Activated T-cell treated with anti-CD3 and anti-CD28 coated beads, Interleukin-2, amount 50 U/mL, for 48 hours (primary cell): ENCODE data around the gene COPRS.
A peak's percentile ranks its signal among the peaks of the same experiment; 100 is the strongest.

Experiments used
- DNase-seq, 2 experiments: peaks; one replicate each; pipeline ENCODE4 v3.0.0-alpha.2; 2020

The COPRS gene, protein sequence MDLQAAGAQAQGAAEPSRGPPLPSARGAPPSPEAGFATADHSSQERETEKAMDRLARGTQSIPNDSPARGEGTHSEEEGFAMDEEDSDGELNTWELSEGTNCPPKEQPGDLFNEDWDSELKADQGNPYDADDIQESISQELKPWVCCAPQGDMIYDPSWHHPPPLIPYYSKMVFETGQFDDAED

DNA sequence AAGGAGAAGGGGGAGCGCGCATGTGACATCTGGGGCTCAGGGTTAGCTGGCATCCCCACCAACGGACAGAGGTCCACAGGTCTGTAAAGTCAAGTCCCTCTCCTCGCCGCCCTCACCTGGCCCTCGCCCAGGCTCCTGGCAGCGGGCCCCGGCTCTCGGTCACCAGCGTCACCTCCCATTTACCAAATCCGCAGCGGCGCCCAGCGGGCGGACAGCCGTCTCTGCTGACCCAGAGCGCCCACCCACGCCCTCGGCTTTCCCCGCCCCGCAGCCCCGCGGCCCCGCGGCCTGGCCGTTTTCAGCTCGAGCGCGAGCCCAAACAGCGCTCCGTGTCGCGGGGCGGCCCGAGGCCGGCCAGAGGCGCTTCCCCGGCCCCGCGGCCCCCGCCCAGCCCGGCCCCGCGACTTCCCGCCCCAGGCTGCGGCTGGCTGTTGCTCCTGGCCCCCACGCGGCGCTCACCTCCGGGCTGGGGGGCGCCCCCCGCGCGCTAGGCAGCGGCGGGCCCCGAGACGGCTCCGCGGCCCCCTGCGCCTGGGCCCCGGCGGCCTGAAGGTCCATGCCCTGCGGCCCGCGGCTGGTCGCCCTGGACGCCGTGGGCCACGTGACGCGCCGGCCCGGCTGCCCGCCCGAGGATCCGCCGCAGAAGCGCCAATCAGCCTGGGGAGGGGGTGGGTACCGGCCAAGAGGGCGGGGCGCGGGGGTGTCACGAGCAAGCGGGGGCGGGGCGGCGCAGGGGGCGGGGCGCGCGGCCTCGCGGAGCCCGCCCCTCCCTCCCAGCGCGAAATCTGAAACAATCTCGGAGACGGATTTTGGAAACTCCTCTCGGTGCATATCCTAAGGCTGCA, at the start of gene COPRS:
TSS of gene COPRS (minus strand) at position 603 of the 845 bp plus-strand sequence. CDS start at position 558, 45 bp downstream.
- DNase-seq, result peak; percentile 82 to 86

DNA sequence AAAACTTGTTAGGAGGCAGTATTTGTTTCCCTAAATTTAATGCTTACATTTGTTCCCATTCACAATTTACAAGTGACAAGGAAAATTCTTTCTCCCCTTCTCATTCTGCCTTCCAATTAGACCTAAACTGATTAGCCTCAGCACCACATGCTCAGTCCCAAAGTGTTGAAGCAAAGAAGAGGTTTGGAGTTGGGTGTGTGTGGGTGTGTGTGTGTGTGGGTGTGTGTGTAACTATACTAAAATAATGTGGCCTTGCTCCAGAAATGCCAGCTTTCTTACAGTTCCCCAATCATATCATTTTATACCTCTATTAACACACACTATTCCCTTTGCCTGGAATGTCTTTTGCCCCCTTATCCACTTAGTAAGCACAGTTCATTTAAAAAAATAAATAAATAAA, 49.3 kb upstream of the COPRS start:
- DNase-seq, result no peak

DNA sequence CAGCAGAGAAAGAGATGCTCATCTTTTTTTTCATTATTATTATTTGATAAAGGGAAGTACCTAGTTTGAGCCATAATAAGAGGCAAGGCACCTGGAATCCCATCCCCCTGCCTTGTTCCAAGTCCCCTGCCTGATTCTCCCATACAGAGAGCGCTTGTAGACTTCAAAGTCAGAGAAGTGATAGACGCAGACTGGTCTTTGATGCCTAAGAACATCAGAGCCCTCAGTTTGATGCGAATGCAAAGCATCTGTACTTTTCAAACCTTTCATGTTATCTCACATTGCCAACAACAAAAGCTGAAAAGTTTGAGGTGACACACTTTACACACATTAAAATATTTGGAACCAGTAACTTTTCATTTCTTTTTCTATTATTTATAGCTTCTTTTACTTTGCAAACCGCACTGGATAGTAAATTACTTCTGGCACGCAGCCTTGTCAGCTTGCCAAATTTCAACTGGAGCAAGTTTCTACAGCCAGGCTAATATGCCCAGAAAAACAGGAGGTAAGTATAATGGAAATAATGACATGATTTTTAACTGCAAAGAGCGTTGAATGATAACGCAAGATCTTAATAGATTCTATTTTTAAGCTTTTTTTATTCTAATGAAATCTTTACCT, 48.4 kb upstream of the COPRS start:
- DNase-seq, result no peak

DNA sequence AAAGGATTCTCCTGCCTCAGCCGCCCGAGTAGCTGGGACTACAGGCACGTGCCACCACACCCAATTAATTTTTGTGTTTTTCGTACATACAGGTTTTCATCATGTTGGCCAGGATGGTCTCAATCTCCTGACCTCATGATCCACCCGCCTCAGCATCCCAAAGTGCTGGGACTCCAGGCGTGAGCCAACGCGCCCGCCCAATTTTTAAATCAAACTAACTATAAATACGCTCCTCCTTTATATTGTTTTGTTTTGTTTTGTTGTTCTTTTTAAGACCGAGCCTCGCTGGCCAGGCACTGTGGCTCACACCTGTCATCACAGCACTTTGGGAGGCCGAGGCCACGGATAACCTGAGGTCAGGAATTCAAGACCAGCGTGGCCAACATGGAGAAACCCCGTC, 44.4 kb upstream of the COPRS start:
- no peak for DNase-seq

DNA sequence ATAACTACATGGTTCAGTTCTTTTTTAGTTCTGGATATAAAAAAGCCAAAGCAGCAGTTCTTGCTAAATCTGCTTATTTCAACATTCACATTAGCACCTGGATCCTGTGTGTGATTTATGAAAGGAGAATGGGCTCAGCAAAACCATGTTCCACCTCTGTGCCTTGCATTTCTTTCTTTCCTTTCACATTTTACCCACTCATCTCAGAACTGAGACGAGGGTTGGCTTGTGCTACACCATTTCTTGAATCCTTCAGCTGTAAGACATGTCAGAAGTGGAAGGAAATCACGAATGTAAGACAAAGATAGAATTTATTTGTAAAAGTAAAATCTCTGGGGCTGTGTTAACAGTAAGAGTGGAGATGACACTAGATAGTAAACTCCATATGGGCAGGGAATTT, 43.6 kb upstream of the COPRS start:
- DNase-seq, result no peak

DNA sequence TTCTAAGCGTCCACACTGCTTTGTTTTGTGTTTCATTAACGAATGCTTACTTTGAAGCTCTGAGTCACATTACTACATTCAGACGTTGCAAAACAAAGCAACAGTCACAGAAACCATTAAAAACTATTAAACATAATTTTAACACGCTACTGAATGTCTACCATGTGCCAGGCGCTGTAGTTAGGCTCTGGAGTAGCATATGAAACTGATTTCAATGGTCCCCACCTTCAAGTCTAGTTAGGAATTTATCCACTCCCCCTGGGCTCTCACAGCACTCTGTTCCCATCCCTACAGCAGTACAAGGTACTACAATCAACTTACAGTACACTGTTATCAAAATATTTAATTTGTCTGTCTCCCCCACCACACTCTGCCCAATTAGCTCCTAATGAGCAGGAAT, 41.8 kb upstream of the COPRS start:
- DNase-seq, result no peak

DNA sequence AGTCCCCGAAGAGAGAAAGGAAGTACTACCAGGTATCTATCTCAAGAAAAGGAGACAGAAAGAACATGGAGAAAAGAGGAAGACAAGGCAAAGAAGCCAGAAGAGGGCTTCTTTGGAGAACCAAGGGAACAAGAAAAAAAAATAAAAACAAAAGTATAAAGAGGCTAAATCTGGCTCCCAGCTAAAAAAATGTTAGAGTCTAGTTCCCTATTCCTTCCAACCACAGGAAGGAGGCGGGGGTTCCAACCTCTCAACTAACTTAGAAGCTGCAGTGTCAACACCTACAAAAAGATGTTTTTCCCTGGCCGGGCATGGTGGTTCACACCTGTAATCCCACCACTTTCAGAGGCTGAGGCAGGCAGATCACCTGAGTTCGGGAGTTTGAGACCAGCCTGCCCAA, 29.1 kb upstream of the COPRS start:
- no peak for DNase-seq

DNA sequence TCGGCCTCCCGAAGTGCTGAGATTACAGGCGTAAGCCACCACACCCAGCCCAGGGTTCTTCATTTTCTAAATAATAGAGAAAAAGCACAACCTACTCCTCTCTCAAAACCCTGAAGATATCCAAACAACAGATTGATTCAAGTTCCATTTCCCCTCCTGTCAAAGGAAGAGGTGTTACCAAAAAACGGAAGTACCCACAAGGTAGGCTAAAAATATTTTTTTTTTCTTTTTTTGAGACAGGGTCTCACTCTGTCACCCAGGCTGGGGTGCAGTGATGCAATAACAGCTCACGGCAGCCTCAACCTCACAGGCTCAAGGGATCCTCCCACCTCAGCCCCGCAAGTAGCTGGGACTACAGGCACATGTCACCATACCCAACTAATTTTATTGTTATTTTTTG, 23.5 kb upstream of the COPRS start:
- DNase-seq, result no peak

DNA sequence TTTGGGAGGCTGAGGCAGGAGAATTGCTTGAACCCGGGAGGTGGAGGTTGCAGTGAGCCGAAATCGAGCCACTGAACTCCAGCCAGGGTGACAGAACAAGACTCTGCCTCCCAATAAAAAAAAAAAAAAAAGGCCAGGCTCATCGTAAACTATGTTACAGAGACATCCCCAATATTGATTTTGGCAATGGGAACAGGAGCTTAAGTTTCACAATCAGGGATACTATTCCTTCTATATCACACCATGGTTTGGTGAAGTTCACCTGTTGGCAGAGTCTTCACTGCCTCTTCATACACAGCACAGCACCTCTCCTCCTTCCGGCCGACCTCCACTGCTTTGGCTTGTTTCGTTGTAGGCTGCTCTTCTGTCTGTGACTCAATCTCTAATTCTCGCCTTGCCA, 21.3 kb upstream of the COPRS start:
- no peak for DNase-seq

DNA sequence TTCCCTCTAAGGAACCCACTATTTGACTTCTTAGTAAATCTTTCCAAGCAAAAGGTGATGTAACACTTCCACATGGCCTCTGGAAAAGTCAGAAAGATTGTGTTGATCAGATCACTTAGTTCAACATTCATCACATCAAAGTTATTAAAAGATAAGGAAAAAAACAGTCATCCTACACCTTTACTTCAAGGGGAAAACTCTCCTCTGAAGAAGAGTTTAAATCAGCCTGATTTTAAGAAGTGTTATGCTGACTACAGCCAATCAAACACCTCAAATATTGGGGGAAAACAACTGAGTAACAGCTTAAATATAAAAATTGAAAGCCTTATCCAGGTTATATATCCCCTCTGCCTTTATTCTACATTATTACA, 19.6 kb upstream of the COPRS start:
- DNase-seq, result no peak

DNA sequence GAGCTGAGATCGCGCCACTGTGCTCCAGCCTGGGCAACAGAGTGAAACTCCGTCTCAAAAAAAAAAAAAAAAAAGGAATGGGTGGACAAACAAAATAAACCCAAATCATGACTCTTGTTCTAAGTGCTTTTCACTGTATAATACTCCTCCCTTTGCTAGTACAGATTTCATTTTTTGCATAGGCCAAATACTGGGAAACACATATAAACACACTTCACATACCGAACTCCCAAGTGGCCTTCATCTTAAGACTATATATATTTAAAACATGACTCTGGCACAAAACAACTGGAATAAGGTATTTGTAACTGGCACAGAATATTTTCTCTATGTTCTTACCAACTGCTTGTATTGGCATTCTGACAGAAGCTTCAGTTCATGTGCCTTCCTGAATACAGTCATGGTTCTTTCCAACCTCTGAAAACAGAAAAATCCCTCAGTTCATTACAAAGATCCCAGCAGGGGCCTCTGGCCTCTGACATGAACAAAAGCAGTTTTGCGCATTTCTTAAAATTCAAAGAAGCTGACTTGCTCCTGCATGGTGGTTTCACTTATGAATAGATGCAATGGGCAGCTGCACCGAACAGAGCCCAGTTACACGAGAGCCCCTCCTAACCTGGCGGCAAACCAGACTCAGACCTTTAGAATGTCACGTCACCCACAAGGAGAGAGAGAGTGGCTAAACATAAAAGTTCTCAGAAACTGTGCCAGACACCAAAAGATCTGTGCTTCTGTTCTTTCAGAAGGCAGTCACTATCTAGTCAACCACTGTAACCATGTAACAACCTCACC, 19.1 kb upstream of the COPRS start:
- peak; percentile 55 to 64 for DNase-seq

DNA sequence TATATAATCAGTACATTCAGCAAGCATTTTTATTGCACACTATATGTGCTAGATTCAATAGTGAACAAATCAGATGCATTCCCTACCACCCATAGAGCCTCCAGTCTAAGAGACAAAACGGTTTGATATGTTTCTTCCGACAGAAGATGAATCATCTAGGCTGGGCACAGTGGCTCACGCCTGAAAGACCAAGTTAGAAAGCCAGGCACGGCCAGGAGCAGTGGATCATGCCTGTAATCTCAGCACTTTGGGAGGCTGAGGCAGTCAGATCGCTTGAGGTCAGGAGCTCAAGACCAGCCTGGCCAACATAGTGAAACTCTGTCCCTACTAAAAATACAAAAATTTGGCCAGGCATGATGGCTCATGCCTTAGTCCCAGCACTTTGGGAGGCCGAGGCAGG, 18.3 kb upstream of the COPRS start:
- no peak for DNase-seq

DNA sequence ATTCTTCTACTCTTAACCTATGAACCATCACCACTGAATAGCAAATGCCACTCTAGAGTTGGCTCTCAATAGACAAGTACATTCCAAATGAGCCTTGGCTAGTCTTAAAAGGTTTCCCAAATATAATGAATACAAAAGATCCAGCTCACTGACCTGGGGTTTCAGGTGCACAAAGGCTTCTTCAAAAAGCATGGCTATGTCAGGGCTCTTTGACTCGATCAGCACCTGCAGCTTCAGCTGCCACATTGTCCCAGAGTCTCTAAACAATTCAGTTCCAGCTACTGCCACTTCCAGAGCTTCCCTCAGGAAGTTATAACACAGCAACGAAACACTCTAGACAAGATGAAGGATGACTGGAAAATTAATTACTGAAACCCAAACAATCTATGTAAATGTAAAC, 16.0 kb upstream of the COPRS start:
- DNase-seq, result no peak

DNA sequence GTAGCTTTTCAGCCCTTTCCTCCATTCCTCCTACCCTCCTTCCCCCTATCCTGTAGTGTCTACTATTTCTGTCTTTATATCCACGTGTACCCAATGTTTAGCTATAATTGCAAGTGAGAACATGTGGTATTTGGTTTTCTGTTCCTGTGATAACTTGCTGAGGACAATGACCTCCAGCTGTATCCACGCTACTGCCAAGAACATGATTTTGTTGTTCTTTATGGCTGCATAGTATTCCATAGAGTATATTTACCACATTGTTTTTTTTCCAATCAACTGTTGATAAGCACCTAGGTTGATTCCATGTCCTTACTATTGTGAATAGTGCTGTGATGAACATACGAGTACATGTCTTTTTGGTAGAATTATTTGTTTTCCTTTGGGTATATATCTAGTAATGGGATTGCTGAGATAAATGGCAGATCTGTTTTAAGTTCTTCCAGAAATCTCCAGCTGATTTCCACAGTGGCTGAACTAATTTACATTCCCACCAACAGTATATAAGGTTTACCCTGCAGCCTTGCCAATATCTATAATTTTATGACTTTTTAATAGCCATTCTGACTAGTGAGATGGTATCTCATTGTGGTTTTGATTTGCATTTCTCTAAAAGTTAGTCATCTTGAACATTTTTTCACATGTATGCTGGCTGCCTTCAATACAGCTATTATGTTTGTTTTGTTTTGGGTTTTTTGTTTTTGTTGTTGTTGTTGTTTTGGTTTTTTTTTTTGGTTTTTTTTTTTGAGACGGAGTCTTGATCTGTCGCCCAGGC, 10.9 kb upstream of the COPRS start:
- no peak for DNase-seq

DNA sequence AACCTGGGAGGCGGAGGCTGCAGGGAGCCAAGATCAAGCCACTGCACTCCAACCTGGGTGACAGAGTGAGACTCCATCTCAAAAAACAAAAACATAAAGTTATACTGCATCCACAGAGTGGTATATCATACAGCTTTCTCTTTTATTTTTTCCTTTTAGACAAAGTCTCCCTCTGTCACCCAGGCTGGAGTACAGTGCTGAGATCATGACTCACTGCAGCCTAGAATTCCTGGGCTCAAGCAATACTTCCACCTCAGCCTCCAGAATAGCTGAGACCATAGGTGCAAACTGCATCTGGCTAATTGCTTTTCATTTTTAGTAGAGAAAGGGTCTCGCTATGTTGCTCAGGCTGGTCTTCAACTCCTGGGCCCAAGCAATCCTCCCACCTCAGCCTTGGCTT, 10.0 kb upstream of the COPRS start:
- DNase-seq, result no peak

DNA sequence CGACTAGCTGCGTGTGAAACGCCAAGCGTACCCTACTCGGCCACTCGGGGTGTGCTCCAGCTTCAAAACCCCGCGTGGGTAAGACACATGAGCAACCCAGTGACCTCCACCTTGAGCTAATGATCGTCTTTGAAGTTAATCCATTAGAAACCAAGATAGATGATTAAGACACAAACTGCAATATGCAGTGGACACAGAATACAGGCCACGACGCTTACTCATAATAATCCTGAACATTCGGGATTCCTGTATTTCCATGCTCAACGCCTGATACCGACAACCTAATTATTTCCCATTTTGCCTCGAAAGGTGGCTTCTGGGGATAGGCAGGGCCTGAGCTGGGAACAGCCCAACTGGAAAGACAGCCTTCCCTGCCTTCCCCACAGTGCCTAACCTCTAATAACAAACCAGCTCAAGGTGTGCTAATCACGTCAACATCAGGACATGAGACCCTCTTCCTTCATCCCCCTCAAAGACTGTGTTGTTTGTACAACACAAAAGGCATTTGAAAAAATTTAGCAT, 504 bp upstream of the COPRS start:
- DNase-seq, result no peak

DNA sequence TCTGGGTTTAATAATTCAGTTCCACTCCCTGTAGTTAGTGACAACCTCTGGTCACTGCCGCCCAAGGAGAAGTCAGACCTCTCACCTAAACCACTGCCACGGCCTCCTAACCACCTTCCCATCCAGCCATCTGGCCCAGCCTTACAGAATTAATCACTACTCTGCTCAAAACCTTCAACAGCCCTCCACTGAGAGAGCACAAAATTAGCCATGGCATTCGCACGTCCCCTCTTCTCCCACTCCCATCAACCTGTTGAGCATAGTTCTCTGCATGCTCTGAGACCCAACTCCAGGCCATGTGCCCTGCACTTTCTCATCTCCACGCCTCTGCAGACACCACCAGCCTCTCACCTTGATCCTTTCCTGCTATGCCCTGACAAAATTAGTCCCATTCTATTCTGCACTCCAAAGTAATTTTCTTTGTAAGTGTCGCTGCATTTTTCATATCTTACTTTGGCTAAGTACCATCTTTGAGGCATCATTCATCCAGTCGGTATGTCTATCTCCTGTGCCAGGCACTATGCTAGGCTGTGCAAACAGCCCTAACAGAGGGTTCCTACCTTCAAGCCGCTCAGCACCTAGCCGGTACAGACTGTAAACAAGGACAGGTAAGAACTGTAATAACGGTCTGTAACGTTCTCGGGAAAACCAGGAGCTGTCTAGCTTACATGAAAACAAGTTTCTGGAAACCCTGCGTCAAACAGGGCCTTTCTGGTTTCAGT, 963 bp downstream of the COPRS start:
- peak in 1 of 2 experiments; percentile 22 for DNase-seq

DNA sequence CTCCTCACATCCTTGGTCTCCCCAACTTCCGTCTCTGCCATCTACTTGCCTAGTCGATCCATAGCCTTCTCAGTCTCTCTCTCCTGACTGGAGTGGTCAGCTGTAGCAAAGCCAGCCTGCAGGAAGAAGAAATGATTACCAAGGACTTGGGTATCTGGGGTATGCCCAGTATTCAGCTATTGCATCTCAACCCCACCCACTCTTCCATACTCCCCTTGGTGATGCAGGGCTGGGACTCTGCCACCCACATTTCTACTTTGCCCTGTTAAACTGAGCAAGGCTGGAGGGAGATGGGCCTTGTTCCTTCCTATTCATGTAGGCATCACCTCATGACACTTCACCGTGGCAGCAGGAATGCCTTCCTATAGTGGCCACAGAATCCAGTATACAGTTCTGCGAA, 2.3 kb downstream of the COPRS start:
- no peak for DNase-seq

DNA sequence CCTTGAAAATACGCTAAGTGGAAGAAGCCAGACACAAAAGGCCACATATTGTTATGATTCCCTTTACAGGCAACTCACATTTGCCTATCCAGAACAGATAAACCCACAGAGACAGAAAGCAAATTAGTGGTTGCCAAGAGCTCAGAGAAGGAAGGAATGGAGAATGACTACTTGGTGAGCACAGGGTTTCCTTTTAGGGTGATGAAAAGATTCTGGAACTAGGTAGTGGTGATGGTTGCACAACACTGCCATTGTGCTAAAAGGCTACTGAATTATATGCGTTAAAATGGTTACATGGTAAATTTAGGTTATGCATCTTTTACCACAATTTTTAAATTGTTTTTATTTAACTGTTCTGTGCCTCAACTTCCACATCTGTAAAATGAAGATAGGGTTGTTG, 4.4 kb downstream of the COPRS start:
- DNase-seq, result no peak

DNA sequence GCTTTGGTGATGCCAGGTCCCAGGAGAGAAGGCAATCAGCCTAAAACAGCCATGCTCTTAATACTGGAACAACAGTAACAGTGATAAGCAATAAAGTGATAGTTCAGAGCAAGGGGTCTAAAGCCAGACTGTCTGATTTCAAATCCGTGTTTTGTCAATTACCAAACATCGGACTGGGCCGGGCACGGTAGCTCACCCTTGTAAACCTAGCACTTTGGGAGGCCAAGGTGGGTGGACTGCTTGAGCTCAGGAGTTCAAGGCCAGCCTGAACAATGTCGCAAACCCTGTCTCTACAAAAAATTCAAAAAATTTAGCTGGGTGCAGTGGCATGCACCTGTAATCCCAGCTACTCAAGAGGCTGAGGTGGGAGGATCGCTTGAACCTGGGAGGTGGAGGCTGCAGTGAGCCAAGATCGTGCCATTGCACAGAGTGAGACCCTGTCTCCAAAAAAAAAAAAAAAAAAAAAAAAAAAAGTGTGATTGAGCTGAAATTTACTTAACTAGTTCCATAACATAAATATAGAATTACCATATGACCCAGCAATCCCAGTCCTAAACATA, 5.1 kb downstream of the COPRS start:
- no peak for DNase-seq

DNA sequence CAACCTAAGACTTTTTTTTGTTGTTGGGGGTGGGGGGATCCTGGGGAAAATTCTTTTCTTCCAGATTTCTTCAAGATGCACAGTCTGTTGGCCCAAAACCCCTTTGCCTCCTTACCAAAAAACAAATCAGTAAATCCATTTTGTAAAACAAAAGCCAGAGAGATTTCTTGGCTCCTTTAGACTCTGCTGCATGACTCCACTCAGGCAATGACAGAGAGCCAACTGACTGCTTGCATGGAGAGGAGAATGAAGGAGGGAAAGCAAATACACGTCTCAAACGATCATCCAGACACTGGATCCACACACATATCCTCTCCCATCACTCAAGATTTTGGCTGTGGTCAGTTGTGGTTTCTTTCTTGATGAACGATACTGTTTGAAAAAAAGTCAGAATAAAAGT, 13.8 kb downstream of the COPRS start:
- no peak for DNase-seq
